ENCODE data around the gene PRKCD.

GRCh38 chr3:53234841-53235232 is 73.8 kb downstream of the PRKCD start:
- TF ChIP-seq CTCF (IDR thresholded peaks at IDR 0.05; ENCODE audit: poor library complexity) = no peak
- no peak for TF ChIP-seq EZH2phosphoT487 (IDR thresholded peaks at IDR 0.05; ENCODE audit: low read depth, severe bottlenecking, unreplicated experiment)
- TF ChIP-seq EZH2 (IDR thresholded peaks at IDR 0.05; ENCODE audit: borderline replicate concordance) = no peak
